GM12878 (cell line): ENCODE results near the gene NIPA2.

ENCODE experiments used
- BHLHE40 ChIP-seq, 2 experiments: fragments of 450-650 bp in 1 of 2; IDR thresholded peaks; 2 replicates each; pipeline ENCODE4 v1.6.1; 2011 to 2017; ENCODE audit warnings: low read depth in 2 of 2, borderline replicate concordance in 1 of 2, improper control_type of control experiment in 1 of 2, low read length in 1 of 2, mild to moderate bottlenecking in 1 of 2
- CTCF ChIP-seq, 3 experiments: IDR thresholded peaks in 2 of 3; conservative IDR thresholded peaks in 1 of 3; 2 replicates each; pipeline ENCODE4 v1.5.1; 2011; ENCODE audit warnings: low read depth in 3 of 3, low read length in 3 of 3, mild to moderate bottlenecking in 3 of 3, control low read depth in 2 of 3, moderate library complexity in 2 of 3, inconsistent platforms in 1 of 3, mixed read lengths in 1 of 3; ENCODE audit not compliant: control insufficient read depth in 2 of 3, insufficient read depth in 1 of 3; ENCODE audit errors: extremely low read depth in 1 of 3
- EED ChIP-seq: sonication (generic); IDR thresholded peaks from 2 replicates; pipeline ENCODE4 v1.6.1; 2016; ENCODE audit warnings: antibody characterized with exemption, low read depth
- PBX3 ChIP-seq: IDR thresholded peaks from 2 replicates; pipeline ENCODE4 v1.6.1; 2011; ENCODE audit warnings: mild to moderate bottlenecking, low read depth, low read length, moderate library complexity; ENCODE audit not compliant: insufficient replicate concordance
- POLR2A ChIP-seq: IDR thresholded peaks from 2 replicates; pipeline ENCODE4 v1.6.1; 2011; ENCODE audit warnings: low read depth, mild to moderate bottlenecking, low read length
- POLR2AphosphoS5 ChIP-seq: IDR thresholded peaks from 2 replicates; pipeline ENCODE4 v1.6.1; 2011; ENCODE audit warnings: mild to moderate bottlenecking, low read length, inconsistent platforms
- SPI1 ChIP-seq: IDR thresholded peaks from 2 replicates; pipeline ENCODE4 v1.6.1; 2011; ENCODE audit warnings: low read depth, mild to moderate bottlenecking, low read length, moderate library complexity, borderline replicate concordance; ENCODE audit not compliant: insufficient read depth
- YY1 ChIP-seq: IDR thresholded peaks from 2 replicates; pipeline ENCODE4 v1.6.1; 2011; ENCODE audit warnings: low read depth, mild to moderate bottlenecking, low read length

- no peak for TF ChIP-seq PBX3
- TF ChIP-seq POLR2A, result no peak
- TF ChIP-seq CTCF (IDR thresholded peaks at IDR 0.05 in 2 of 3, conservative IDR thresholded peaks at IDR 0.05 in 1 of 3; ENCODE audit: control insufficient read depth in 2 of 3, extremely low read depth in 1 of 3, insufficient read depth in 1 of 3, low read depth in 3 of 3, low read length in 3 of 3), result no peak
- no peak for TF ChIP-seq YY1
- TF ChIP-seq SPI1, result no peak
- no peak for TF ChIP-seq BHLHE40 (IDR thresholded peaks at IDR 0.05; ENCODE audit: borderline replicate concordance in 1 of 2, low read depth in 2 of 2, low read length in 1 of 2)
- TF ChIP-seq POLR2AphosphoS5, result no peak
- TF ChIP-seq EED, result no peak
Measured at GRCh38 chr15:22827125-22827524, 11.3 kb upstream of the NIPA2 start.
